GM21619 (cell line): ENCODE results near the gene WFDC8.

Source experiments
- ATAC-seq: cut with Tn5 transposase; IDR thresholded peaks from one replicate; pipeline ENCODE4 v1.9.1; 2021; ENCODE audit not compliant: unreplicated experiment

WFDC8 gene

GRCh38 chr20:45550765-45551164, 28.3 kb downstream of the WFDC8 start:
- no peak for ATAC-seq

DNA sequence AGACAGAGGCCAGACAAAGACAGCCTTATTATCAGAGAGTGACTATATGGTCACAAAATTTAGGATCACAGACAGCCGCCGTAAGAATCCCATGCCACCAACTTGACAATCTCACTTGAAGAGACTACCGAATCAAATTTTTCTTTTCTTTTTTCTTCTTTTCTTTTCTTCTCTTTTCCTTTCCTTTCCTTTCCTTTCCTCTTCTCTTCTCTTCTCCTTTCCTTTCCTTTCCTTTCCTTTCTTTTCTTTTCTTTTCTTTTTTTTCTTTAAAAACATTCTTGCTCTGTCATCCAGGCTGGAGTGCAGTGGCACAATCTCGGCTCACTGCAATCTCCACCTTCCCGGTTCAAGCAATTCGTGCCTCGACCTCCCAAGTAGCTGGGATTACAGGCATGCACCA, 30.7 kb downstream of the WFDC8 start:
- no peak for ATAC-seq

- ATAC-seq: no peak
These were observed 31.8 kb downstream of the WFDC8 start, which contains the start of gene EPPIN for GRCh38 chr20:45547206-45547770. TSS of gene EPPIN (minus strand) at chr20:45547401. CDS start at chr20:45547357, 44 bp downstream.

GRCh38 chr20:45545754-45546453, 33.2 kb downstream of the WFDC8 start:
- no peak for ATAC-seq

DNA sequence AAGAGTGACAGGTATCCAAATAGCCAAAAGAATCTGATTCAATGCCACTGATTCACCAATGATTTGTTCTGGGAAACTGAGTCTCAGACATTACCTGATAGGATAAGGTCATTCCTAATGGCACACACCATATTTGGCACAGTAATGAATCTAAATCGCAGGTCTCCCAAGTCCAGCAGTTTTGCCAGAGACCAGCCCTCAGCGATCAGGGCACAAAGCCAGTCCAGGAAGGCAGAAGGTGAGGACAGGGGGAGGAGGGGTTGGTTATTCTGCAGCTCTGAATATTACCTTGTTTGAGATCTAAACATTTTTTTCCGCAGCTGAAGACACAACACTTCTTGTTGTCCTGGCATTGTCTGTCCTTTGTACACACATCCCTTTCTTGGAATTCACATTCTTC, 33.7 kb downstream of the WFDC8 start:
- ATAC-seq: no peak

GRCh38 chr20:45539382-45539781, 39.7 kb downstream of the WFDC8 start, which contains the start of gene WFDC6:
TSS of gene WFDC6 (minus strand) at chr20:45539482. CDS start at chr20:45539407, 75 bp downstream.
- no peak for ATAC-seq

- no peak for ATAC-seq
These were observed 40.8 kb downstream of the WFDC8 start for GRCh38 chr20:45538209-45538799.

- no peak for ATAC-seq
These were observed 51.8 kb downstream of the WFDC8 start for GRCh38 chr20:45527294-45527693.

DNA sequence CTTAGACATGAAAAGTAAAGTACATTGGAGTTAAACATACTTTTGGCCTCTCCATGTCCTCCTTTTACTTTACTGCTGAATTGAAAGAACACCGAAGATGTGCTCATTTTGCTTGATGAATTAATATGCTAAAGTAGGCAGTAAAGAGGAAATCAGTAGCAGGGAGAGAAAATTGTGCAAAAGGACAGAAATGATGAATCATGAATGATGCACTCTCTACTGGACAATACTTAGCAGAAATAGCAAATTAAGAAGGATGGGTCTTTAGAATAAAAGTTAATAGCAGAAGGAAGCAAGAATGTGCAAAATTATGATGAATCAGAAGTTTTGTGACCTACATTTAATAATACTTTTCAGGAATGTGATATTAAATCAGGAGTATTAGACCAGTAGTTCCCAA, 55.3 kb downstream of the WFDC8 start:
- ATAC-seq: no peak

DNA sequence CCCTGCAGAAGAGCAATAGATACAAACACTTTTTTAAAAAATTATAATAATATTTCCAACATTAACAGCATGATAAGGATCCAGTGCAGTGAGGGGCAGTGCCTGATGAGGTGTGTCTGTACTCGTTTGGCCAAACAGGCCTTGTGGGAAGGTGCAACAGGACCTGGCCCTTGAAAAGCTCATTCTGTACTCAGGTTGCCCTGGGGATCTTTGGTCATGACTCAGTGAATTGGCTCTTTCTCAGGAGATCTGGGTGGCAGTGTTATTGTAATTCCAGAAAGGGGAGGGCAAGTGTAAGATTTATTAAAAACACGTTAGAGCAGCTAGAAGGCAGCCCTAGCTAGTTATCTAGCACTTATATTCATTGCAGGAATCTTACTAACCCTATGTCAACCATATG, 60.8 kb downstream of the WFDC8 start:
- no peak for ATAC-seq

- ATAC-seq: no peak
These were observed 63.8 kb downstream of the WFDC8 start, which contains the start of gene SPINT3 for GRCh38 chr20:45515147-45515913. TSS of gene SPINT3 (minus strand) at chr20:45515622. CDS start at chr20:45515608, 14 bp downstream.

DNA sequence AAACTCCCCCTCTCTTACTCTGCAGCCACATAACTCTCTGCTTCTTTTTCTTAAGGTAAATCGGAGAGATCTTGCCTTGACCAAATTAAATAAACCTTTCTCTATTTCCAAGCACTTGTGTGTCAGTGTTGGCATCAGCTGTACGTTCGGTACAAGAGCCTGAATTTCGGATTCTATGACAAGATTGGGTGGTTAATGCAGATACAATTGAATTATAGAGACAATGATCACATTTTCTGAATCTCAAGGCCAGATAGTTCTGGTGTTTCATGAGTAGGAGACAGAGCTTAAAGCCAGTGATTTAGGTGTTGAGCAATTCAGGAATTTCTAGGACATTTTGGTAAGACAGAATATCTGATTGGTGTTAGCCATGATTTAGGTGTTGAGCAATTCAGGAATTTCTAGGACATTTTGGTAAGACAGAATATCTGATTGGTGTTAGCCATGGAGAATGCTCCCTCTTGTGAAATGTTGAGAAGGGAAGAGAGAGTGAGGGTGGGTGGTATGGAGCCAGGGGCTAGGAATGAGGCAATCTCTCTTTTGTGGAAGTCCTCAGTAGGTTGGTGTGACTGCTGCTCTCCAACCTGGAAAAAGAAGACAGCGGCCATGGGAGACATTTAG, 68.7 kb downstream of the WFDC8 start:
- no peak for ATAC-seq

- no peak for ATAC-seq
These were observed 70.0 kb downstream of the WFDC8 start for GRCh38 chr20:45509091-45509490.

- ATAC-seq: no peak
These were observed 70.8 kb downstream of the WFDC8 start for GRCh38 chr20:45508068-45508886.

- no peak for ATAC-seq
These were observed 71.9 kb downstream of the WFDC8 start for GRCh38 chr20:45507011-45507820.

- no peak for ATAC-seq
These were observed 72.7 kb downstream of the WFDC8 start for GRCh38 chr20:45506398-45506797.

DNA sequence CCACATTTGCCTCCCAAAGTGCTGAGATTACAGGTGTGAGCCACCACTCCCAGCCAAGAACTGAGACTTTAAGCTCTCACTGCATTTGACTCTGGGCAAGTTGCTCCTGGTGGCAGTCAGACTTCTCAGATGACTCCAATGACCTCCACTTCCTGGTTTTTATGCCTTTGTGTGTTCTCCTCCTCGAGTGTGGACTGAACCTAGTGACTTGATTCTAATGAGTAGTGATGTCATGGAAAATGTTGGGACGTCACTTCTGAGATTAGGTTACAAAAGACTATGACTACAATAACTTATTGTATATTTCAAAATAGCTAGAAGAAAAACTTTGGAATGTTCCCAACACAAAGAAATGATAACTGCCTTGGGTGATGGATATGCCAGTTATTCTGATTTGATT, 75.7 kb downstream of the WFDC8 start:
- no peak for ATAC-seq

- ATAC-seq: no peak
These were observed 76.5 kb downstream of the WFDC8 start for GRCh38 chr20:45502561-45502960.
